Measurements from ENCODE around the gene OTUD7B. TPM values are rescaled to one million over a fixed set of nuclear protein-coding genes. Genes with fewer than 3 reads are reported as not detected.

Gene OTUD7B
- total RNA-seq, 1 experiment from 2014 or later = 23.5 TPM

- Histone ChIP-seq H3K23ac (ENCODE audit: insufficient read length, low read depth, low read length) (no peak overlapping the region), H3K4me2 (ENCODE audit: insufficient read depth, insufficient read length, low read length) (peak overlapping the region; percentile 80), H2BK120ac (ENCODE audit: low read depth, low read length, poor library complexity, severe bottlenecking) (no peak overlapping the region), H3K18ac (ENCODE audit: insufficient read length, low read depth, low read length) (no peak overlapping the region), H4K5ac (ENCODE audit: insufficient read length, low read depth, low read length) (no peak overlapping the region), H3K4me1 (ENCODE audit: insufficient read depth, low read length) (peaks cover 20% of the 10 kb centered on the region; the same call in 1 of the 2 replicates), H2BK12ac (ENCODE audit: insufficient read length, low read depth, low read length) (peak overlapping the region; percentile 78), H2AFZ (ENCODE audit: low read length) (no peak overlapping the region), H4K91ac (ENCODE audit: insufficient read length, low read depth, low read length) (no peak overlapping the region), H3K23me2 (ENCODE audit: insufficient read length, low read depth, low read length, poor library complexity, severe bottlenecking) (peaks cover 14% of the 10 kb centered on the region), H3K27me3 (ENCODE audit: insufficient read depth, low read length) (no peaks in the 10 kb centered on the region), H3K14ac (ENCODE audit: insufficient read depth, low read length) (no peak overlapping the region), H3K9me3 (ENCODE audit: control insufficient read depth, low read depth, low read length) (no peaks in the 10 kb centered on the region), H3K79me1 (ENCODE audit: insufficient read depth, low read depth, low read length, poor library complexity, severe bottlenecking) (no peaks in the 10 kb centered on the region), H4K20me1 (ENCODE audit: control insufficient read depth, insufficient read depth, insufficient read length) (no peaks in the 10 kb centered on the region), H3K79me2 (ENCODE audit: insufficient read depth, low read length) (no peaks in the 10 kb centered on the region), H2BK20ac (ENCODE audit: low read depth, low read length, poor library complexity, severe bottlenecking) (no peak overlapping the region), H2BK5ac (ENCODE audit: insufficient read length, low read length) (no peak overlapping the region), H2AK5ac (ENCODE audit: insufficient read length, low read length) (no peak overlapping the region), H4K8ac (replicated peaks; ENCODE audit: insufficient read length, low read depth, low read length) (no peak overlapping the region), H2BK15ac (ENCODE audit: low read depth, low read length) (no peak overlapping the region), H3T11ph (ENCODE audit: low read length) (no peak overlapping the region), H3K9ac (ENCODE audit: extremely low read depth, insufficient read length, low read length) (no peak overlapping the region), H3K56ac (ENCODE audit: insufficient read length, low read depth, low read length) (no peak overlapping the region), H3K27ac (ENCODE audit: insufficient read length, low read depth, low read length) (no peak overlapping the region), H3K4ac (ENCODE audit: low read depth, low read length) (no peak overlapping the region)
- Mint-ChIP-seq H3K4me3 (peak overlapping the region; percentile 70 to 76; a peak in 3 of 5 replicates), H3K9me3 (no peaks in the 10 kb centered on the region), H3K4me1 (peaks cover 49 to 57% of the 10 kb centered on the region in 2 experiments), H3K27me3 (ENCODE audit: low read depth) (no peaks in the 10 kb centered on the region), H3K36me3 (ENCODE audit: insufficient read depth in 1 of 3, low read depth in 3 of 3) (no peaks in the 10 kb centered on the region; a peak in 2 of 7 replicates), H3K27ac (peak overlapping the region in 2 of 3 experiments; percentile 22 to 72; a peak in 1 of 7 replicates)
- no peak for TF ChIP-seq CTCF (conservative IDR thresholded peaks at IDR 0.05)
- no peak for DNase-seq
Observed at GRCh38 chr1:149937759-149938158, 72.8 kb downstream of the OTUD7B start.
